MM.1S (cell line): ENCODE data around the gene GADD45B.

ENCODE experiments used
- DNase-seq: peaks from one replicate; pipeline ENCODE4 v3.0.0-alpha.2; 2015
- H2AFZ ChIP-seq: fragments of 300-600 bp; sonication (generic); 2 replicates; pipeline ENCODE4 v1.6.0; 2016; ENCODE audit warnings: antibody characterized with exemption, low read length
- H3F3A ChIP-seq: fragments of 300-600 bp; sonication (generic); 2 replicates; pipeline ENCODE4 v1.6.1; 2016; ENCODE audit warnings: mild to moderate bottlenecking, antibody characterized with exemption, low read length, moderate library complexity, mixed read lengths; ENCODE audit not compliant: insufficient read depth
- H3K27ac ChIP-seq: fragments of 300-600 bp; sonication (generic); 2 replicates; pipeline ENCODE4 v1.5.1; 2016; ENCODE audit warnings: mild to moderate bottlenecking, low read length
- H3K27me3 ChIP-seq: fragments of 300-600 bp; sonication (generic); replicated peaks from 2 replicates; pipeline ENCODE4 v1.6.0; 2016; ENCODE audit warnings: low read length; ENCODE audit not compliant: insufficient read depth
- H3K36me3 ChIP-seq: fragments of 300-600 bp; sonication (generic); replicated peaks from 2 replicates; pipeline ENCODE4 v1.6.1; 2016; ENCODE audit warnings: mild to moderate bottlenecking, low read length, mixed read lengths; ENCODE audit not compliant: insufficient read depth
- H3K4me1 ChIP-seq: fragments of 300-600 bp; sonication (generic); 2 replicates; pipeline ENCODE4 v1.6.1; 2016; ENCODE audit warnings: low read length, mixed read lengths
- H3K4me2 ChIP-seq: fragments of 300-600 bp; sonication (generic); 2 replicates; pipeline ENCODE4 v1.6.0; 2016; ENCODE audit warnings: low read depth, low read length
- H3K4me3 ChIP-seq: fragments of 300-600 bp; sonication (generic); 2 replicates; pipeline ENCODE4 v1.5.1; 2016; ENCODE audit warnings: low read length, mixed read lengths
- H3K79me2 ChIP-seq: fragments of 300-600 bp; sonication (generic); 2 replicates; pipeline ENCODE4 v1.6.1; 2016; ENCODE audit warnings: mixed run types, low read length, mixed read lengths
- H3K9ac ChIP-seq: fragments of 300-600 bp; sonication (generic); 2 replicates; pipeline ENCODE4 v1.6.1; 2016; ENCODE audit warnings: low read length, mixed read lengths
- H3K9me2 ChIP-seq: fragments of 300-600 bp; sonication (generic); replicated peaks from 2 replicates; pipeline ENCODE4 v1.6.1; 2016; ENCODE audit warnings: mild to moderate bottlenecking, low read length, mixed read lengths; ENCODE audit not compliant: insufficient read depth
- H3K9me3 ChIP-seq: fragments of 300-600 bp; sonication (generic); replicated peaks from 2 replicates; pipeline ENCODE4 v1.6.1; 2016; ENCODE audit warnings: mild to moderate bottlenecking, low read length, mixed read lengths; ENCODE audit not compliant: insufficient read depth
- H4K20me1 ChIP-seq: fragments of 300-600 bp; sonication (generic); 2 replicates; pipeline ENCODE4 v1.6.1; 2016; ENCODE audit warnings: mild to moderate bottlenecking, low read length, moderate library complexity, mixed read lengths; ENCODE audit not compliant: insufficient read depth
- EZH2 ChIP-seq: fragments of 300-600 bp; sonication (generic); optimal IDR thresholded peaks from 2 replicates; pipeline ENCODE3; 2017; ENCODE audit warnings: low read depth, mild to moderate bottlenecking, antibody characterized with exemption, low read length, mixed read lengths
- EZH2phosphoT487 ChIP-seq: fragments of 300-600 bp; sonication (generic); IDR thresholded peaks from 2 replicates; pipeline ENCODE4 v1.6.1; 2018; ENCODE audit warnings: antibody characterized with exemption, low read length
- TF ChIP-seq, protein P1 (sequence below): fragments of 300-600 bp; sonication (generic); IDR thresholded peaks from 2 replicates; pipeline ENCODE4 v1.5.1; 2016; ENCODE audit warnings: antibody characterized with exemption, low read length, mixed read lengths

GADD45B gene

DNA sequence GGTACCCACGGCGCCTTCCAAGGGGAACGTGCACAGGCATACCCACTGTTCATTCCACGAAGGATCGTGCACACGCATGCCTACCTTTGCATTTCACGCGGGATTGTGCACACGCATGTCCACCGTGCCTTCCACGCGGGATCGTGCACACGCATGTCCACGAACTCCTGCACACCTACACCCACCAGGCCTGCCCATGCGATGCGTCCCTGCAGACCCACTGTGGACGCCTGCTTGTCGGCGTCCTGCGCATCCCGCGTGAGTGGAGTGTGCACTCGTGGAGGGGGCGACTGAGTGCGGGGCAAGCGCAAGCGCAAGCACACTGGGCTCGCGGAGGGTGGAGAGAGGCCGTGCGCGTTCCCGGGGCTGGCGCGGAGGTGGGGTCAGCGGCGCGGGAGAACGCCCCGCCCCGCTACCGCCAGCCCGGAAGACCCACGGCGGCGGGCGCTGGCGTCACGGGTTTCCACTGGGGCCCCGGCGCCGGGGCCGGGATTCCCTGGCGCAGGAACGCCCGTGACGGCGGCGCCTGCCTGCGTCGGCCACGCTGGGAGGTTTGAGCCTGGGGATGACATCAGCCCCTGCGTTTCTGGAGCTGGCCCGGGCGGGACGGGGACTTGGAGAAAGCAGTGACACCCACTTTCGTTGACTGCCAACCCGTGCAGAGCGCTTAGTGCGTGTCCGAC is 18.7 kb downstream of the GADD45B start:
- peaks cover 29% of the 10 kb centered on the region for H3F3A ChIP-seq
- H3K27ac ChIP-seq: peak overlapping the region; percentile 58; the same call in 1 of the 2 replicates
- H3K79me2 ChIP-seq: no peaks in the 10 kb centered on the region
- peak overlapping the region; percentile 97 for H3K4me2 ChIP-seq
- H3K27me3 ChIP-seq: peaks cover 5% of the 10 kb centered on the region
- peak overlapping the region; percentile 73 for H2AFZ ChIP-seq
- TF ChIP-seq, protein P1, sequence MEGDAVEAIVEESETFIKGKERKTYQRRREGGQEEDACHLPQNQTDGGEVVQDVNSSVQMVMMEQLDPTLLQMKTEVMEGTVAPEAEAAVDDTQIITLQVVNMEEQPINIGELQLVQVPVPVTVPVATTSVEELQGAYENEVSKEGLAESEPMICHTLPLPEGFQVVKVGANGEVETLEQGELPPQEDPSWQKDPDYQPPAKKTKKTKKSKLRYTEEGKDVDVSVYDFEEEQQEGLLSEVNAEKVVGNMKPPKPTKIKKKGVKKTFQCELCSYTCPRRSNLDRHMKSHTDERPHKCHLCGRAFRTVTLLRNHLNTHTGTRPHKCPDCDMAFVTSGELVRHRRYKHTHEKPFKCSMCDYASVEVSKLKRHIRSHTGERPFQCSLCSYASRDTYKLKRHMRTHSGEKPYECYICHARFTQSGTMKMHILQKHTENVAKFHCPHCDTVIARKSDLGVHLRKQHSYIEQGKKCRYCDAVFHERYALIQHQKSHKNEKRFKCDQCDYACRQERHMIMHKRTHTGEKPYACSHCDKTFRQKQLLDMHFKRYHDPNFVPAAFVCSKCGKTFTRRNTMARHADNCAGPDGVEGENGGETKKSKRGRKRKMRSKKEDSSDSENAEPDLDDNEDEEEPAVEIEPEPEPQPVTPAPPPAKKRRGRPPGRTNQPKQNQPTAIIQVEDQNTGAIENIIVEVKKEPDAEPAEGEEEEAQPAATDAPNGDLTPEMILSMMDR: no peak
- TF ChIP-seq EZH2phosphoT487 (no peak), EZH2 (no peak)
- H3K36me3 ChIP-seq: no peaks in the 10 kb centered on the region
- H3K9ac ChIP-seq: peak overlapping the region; percentile 80
- no peaks in the 10 kb centered on the region for H4K20me1 ChIP-seq
- H3K9me3 ChIP-seq: no peaks in the 10 kb centered on the region
- H3K4me1 ChIP-seq: peaks cover 32% of the 10 kb centered on the region
- DNase-seq: peak; percentile 59
- no peaks in the 10 kb centered on the region for H3K9me2 ChIP-seq
- peak overlapping the region; percentile 81 for H3K4me3 ChIP-seq

DNA sequence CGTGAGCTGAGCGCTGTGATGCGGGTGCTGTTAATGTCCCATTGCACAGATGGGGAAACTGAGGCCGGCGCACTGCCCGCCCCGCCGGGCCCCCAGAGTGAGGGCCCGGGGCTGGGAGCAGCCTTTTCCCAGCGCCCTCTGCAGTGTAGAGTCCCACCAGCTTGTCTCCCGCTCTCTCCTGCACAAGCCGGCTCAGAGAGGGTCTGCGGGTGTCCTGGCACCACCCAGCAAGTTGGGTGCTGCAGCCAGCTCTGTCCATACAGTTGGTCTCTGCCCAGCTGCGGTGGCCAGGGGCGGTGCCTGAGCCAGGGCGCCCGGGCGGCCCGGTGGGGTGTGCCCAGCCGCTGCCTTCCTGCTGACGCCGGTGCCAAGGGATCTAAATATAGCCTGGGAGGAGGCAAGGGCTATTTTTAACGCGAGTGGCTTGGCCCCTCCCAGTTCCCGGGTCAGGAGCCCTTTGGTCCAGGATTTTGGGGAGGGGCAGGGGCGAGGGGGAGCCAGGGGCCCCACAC is 19.3 kb downstream of the GADD45B start:
- TF ChIP-seq EZH2: no peak
- no peak for TF ChIP-seq EZH2phosphoT487
- TF ChIP-seq, protein P1: no peak
- Histone ChIP-seq H3K36me3 (no peaks in the 10 kb centered on the region), H3F3A (peaks cover 29% of the 10 kb centered on the region), H3K4me3 (peak overlapping the region; percentile 81), H3K9me3 (no peaks in the 10 kb centered on the region), H3K4me1 (peaks cover 29% of the 10 kb centered on the region), H3K27ac (peak overlapping the region; percentile 58; the same call in 1 of the 2 replicates), H3K4me2 (peak overlapping the region; percentile 97), H3K27me3 (no peaks in the 10 kb centered on the region), H3K79me2 (no peaks in the 10 kb centered on the region), H3K9me2 (no peaks in the 10 kb centered on the region), H3K9ac (peak overlapping the region; percentile 80), H4K20me1 (no peaks in the 10 kb centered on the region), H2AFZ (peak overlapping the region; percentile 73)
- DNase-seq: peak; percentile 36

DNA sequence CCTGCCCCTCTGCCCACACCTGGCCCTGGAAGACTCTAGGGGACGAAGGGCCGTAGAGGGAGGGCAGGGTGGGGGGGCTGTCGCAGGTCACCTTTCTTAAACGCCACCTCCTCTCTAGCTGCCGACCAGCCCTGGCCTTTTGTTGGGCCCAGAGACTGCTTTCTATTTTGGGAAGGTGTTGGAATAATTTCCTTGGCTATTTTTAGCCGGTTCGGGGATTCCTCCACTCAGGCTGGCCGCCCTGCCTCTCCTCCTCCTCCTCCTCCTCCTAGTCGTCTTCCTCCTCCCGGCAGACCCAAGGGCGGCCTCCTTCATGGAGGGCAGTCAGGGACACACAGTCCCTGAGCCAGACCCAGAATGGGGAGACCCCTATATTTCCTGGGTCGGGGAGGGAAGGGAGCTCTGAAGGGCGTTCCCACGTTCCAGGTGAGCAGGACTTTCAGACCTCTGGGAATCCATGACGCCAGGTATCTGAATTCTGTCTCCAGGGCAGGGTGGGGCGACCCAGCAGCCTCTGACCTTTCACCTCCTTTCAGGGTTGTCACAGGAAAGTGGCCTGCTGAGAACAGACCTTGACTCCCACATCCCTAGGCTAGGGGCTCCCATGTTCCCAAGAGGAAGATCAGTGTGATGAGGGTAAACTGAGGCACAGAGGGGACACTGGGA is 19.9 kb downstream of the GADD45B start:
- Histone ChIP-seq H3K36me3 (no peaks in the 10 kb centered on the region), H3K9ac (no peak overlapping the region; the same call in 1 of the 2 replicates), H3K27me3 (no peaks in the 10 kb centered on the region), H3K9me2 (no peaks in the 10 kb centered on the region), H3K27ac (peak overlapping the region; percentile 58; the same call in 1 of the 2 replicates), H3F3A (peaks cover 26% of the 10 kb centered on the region), H3K4me2 (peak overlapping the region; percentile 97), H3K4me3 (no peak overlapping the region; the same call in 1 of the 2 replicates), H4K20me1 (no peaks in the 10 kb centered on the region), H3K79me2 (no peaks in the 10 kb centered on the region), H3K9me3 (no peaks in the 10 kb centered on the region), H2AFZ (0 out of 2 replicates have a peak overlapping the region, but pooled peaks have one; percentile 73), H3K4me1 (peaks cover 26% of the 10 kb centered on the region)
- TF ChIP-seq EZH2 (no peak), EZH2phosphoT487 (no peak)
- TF ChIP-seq, protein P1: no peak
- no peak for DNase-seq
